ENCODE measurements around the gene TBC1D14.

Gene TBC1D14

GRCh38 chr4:6932918-6933317 is 23.3 kb downstream of the TBC1D14 start:
- no peak for DNase-seq (ENCODE audit: low spot score)
- in situ Hi-C loops (cut with MboI; ENCODE audit: low pct_unique_long_range_greater_than_20kb, low sequenced_read_pairs, unreplicated experiment): no loop called here
- TF ChIP-seq CTCF (IDR thresholded peaks at IDR 0.05; ENCODE audit: extremely low read depth, insufficient read depth, missing control alignments): no peak

DNA sequence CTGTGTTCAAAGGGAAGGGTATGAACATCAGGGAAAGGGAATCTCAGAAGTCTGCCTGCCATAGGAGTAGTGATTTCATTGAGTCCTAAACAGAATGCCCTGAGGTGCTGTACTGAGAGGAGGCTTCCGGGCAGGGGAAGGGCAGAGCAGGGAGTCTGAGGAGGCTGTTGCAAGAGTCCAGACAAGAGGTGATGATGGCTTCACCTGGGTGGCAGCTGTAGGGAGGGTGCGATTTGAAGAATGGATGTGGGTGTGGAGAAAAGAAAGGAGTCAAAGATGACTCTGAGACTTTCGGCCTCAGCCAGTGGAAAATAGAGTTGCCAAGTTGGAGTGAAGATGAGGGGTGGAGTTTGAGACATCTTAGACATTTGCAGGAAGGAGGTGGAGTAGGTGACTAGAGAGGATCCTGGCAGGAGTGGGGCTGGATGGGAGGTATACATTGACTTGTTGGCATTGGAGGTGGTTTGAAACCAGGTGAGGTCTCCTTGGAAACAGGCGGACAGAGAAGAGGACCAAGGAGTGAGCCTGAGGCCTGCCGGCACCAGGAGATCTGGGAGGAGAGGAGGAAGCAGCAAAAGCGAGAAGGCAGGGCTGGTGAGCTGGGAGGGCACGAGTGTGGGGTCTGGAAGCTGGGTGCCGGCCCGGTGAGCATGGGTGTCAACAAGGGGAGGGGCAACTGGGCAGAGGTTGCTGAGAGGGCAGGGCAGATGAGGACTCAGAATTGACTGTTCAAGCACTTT is 24.2 kb downstream of the TBC1D14 start:
- no peak for TF ChIP-seq CTCF (IDR thresholded peaks at IDR 0.05; ENCODE audit: extremely low read depth, insufficient read depth, missing control alignments)
- no peak for DNase-seq (ENCODE audit: low spot score)
- in situ Hi-C loops (cut with MboI; ENCODE audit: low pct_unique_long_range_greater_than_20kb, low sequenced_read_pairs, unreplicated experiment): no loop called here

- TF ChIP-seq CTCF (IDR thresholded peaks at IDR 0.05; ENCODE audit: extremely low read depth, insufficient read depth, missing control alignments): no peak
- in situ Hi-C loops (cut with MboI; ENCODE audit: low pct_unique_long_range_greater_than_20kb, low sequenced_read_pairs, unreplicated experiment): no loop called here
- DNase-seq (ENCODE audit: low spot score): no peak
These were observed 26.3 kb downstream of the TBC1D14 start for GRCh38 chr4:6935965-6936364.

- TF ChIP-seq CTCF (IDR thresholded peaks at IDR 0.05; ENCODE audit: extremely low read depth, insufficient read depth, missing control alignments): no peak
- in situ Hi-C loops (cut with MboI; ENCODE audit: low pct_unique_long_range_greater_than_20kb, low sequenced_read_pairs, unreplicated experiment): no loop called here
- DNase-seq (ENCODE audit: low spot score): no peak
These were observed 27.6 kb downstream of the TBC1D14 start for GRCh38 chr4:6937201-6937600.

- TF ChIP-seq CTCF (IDR thresholded peaks at IDR 0.05; ENCODE audit: extremely low read depth, insufficient read depth, missing control alignments): no peak
- in situ Hi-C loops (cut with MboI; ENCODE audit: low pct_unique_long_range_greater_than_20kb, low sequenced_read_pairs, unreplicated experiment): no loop called here
- no peak for DNase-seq (ENCODE audit: low spot score)
These were observed 28.1 kb downstream of the TBC1D14 start for GRCh38 chr4:6937754-6938153.

DNA sequence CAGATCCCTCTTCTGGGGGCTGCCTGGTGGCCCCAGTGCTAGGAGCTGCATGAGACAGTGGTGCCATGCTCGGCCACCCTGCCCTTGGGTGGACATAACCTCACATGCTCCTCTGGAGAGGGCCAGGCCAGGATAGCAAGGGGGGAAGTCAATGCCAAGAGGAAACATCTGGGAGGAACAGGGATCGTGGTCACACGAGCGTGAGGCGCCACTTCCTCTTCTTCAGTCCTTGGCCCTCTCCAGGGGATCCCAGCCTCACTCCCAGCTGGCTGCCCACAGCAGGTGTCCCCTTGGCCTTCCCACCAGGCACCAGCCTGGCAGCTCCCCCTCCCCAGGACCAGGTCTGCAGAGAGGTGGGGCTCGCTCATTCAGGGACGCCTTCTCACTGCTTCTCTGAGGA is 28.6 kb downstream of the TBC1D14 start:
- no peak for TF ChIP-seq CTCF (IDR thresholded peaks at IDR 0.05; ENCODE audit: extremely low read depth, insufficient read depth, missing control alignments)
- in situ Hi-C loops (cut with MboI; ENCODE audit: low pct_unique_long_range_greater_than_20kb, low sequenced_read_pairs, unreplicated experiment): no loop called here
- DNase-seq (ENCODE audit: low spot score): no peak
